Mesothelial cell of epicardium (in vitro differentiated cells): Measurements from ENCODE around the gene ADAMTS7. TPM values are rescaled to one million over a fixed set of nuclear protein-coding genes. Genes with fewer than 3 reads are reported as not detected.

Experiments
- DNase-seq, 2 experiments: peaks; one replicate each; pipeline ENCODE4 v3.0.0; 2021; ENCODE audit warnings: low spot score in 2 of 2; ENCODE audit not compliant: unreplicated experiment in 2 of 2
- H3K27ac Mint-ChIP-seq: 2 replicates; pipeline ENCODE4 v1.8.0; 2021; ENCODE audit warnings: mixed read lengths
- H3K27me3 Mint-ChIP-seq: 2 replicates; pipeline ENCODE4 v1.8.0; 2021; ENCODE audit warnings: low read depth, mixed read lengths
- H3K36me3 Mint-ChIP-seq: 2 replicates; pipeline ENCODE4 v1.8.0; 2021; ENCODE audit warnings: mixed read lengths
- H3K4me1 Mint-ChIP-seq: 2 replicates; pipeline ENCODE4 v1.8.0; 2021; ENCODE audit warnings: mixed read lengths
- H3K4me3 Mint-ChIP-seq: 2 replicates; pipeline ENCODE4 v1.8.0; 2021; ENCODE audit warnings: mild to moderate bottlenecking, moderate library complexity, mixed read lengths
- H3K9me3 Mint-ChIP-seq: 2 replicates; pipeline ENCODE4 v1.8.0; 2021; ENCODE audit warnings: mixed read lengths
- CTCF ChIP-seq: fragments of 200-600 bp; sonication (generic); IDR thresholded peaks from one replicate; pipeline ENCODE4 v1.5.0; 2021; ENCODE audit warnings: antibody characterized with exemption; ENCODE audit not compliant: unreplicated experiment
- total RNA-seq: library from RNA; stranded (reverse); gene quantifications from 3 replicates; pipeline ENCODE4 v1.2.1, GENCODE V29; 2021

The ADAMTS7 gene
- total RNA-seq, 1 donor from 2014 or later = 101 TPM

DNA sequence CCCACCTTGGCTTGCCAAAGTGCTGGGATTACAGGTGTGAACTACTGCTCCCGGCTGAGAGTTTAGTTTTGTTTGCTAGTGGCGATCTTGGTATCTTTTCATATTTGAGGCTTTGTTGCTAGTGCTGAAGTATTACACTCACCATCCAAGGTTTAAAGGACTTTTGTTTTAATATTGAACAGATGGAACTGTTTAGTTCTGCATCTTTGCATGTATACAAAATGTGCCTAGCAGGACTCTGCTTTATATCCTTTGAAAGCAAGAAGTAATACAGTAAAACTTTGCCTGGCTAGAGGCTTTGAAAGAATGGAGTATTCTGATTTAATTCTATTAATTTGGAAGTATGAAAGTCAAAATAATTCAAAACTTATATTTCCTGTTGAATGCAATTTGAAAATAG lies 92.4 kb downstream of the ADAMTS7 start:
- no peak for TF ChIP-seq CTCF
- Mint-ChIP-seq H3K36me3 (no peaks in the 10 kb centered on the region), H3K4me3 (no peak overlapping the region), H3K27me3 (peaks cover 22% of the 10 kb centered on the region), H3K4me1 (no peaks in the 10 kb centered on the region), H3K27ac (no peak overlapping the region), H3K9me3 (peaks cover 4% of the 10 kb centered on the region)
- no peak for DNase-seq

- peaks cover 11% of the 10 kb centered on the region for H3K9me3 Mint-ChIP-seq
- H3K4me1 Mint-ChIP-seq = no peaks in the 10 kb centered on the region
- peaks cover 22% of the 10 kb centered on the region for H3K27me3 Mint-ChIP-seq
- no peak for TF ChIP-seq CTCF
- no peak for DNase-seq
- no peak overlapping the region for H3K4me3 Mint-ChIP-seq
- H3K36me3 Mint-ChIP-seq = no peaks in the 10 kb centered on the region
- H3K27ac Mint-ChIP-seq = no peak overlapping the region
These were observed 93.2 kb downstream of the ADAMTS7 start for GRCh38 chr15:78717956-78718656.

DNA sequence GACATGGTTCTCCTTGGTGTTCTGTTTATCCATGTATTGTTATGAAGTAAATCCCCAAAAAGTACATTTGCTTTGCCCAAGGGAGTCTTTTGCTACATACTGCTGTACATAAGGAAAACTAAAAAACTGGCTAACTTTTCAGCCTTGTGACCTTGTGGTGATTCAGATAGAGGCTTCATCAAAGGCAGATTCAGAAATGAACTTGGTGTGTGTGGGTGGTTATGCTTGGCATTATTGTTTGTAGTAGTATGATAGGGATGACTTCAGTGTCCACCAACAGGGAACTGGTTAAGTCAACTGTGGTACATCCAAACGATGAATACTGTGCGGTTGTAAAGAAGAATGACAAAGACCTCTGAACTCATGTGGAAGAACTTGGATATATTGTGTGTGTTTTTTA lies 94.6 kb downstream of the ADAMTS7 start:
- no peak for DNase-seq
- H3K36me3 Mint-ChIP-seq = no peaks in the 10 kb centered on the region
- H3K9me3 Mint-ChIP-seq = peaks cover 15% of the 10 kb centered on the region
- H3K4me1 Mint-ChIP-seq = no peaks in the 10 kb centered on the region
- H3K27me3 Mint-ChIP-seq = peaks cover 19% of the 10 kb centered on the region
- H3K4me3 Mint-ChIP-seq = no peak overlapping the region
- no peak overlapping the region for H3K27ac Mint-ChIP-seq
- no peak for TF ChIP-seq CTCF

- H3K4me1 Mint-ChIP-seq = no peaks in the 10 kb centered on the region
- H3K9me3 Mint-ChIP-seq = peaks cover 15% of the 10 kb centered on the region
- H3K36me3 Mint-ChIP-seq = no peaks in the 10 kb centered on the region
- no peak overlapping the region for H3K27ac Mint-ChIP-seq
- peaks cover 19% of the 10 kb centered on the region for H3K27me3 Mint-ChIP-seq
- no peak for TF ChIP-seq CTCF
- no peak overlapping the region for H3K4me3 Mint-ChIP-seq
- DNase-seq = no peak
These were observed 95.3 kb downstream of the ADAMTS7 start for GRCh38 chr15:78715930-78716329.

DNA sequence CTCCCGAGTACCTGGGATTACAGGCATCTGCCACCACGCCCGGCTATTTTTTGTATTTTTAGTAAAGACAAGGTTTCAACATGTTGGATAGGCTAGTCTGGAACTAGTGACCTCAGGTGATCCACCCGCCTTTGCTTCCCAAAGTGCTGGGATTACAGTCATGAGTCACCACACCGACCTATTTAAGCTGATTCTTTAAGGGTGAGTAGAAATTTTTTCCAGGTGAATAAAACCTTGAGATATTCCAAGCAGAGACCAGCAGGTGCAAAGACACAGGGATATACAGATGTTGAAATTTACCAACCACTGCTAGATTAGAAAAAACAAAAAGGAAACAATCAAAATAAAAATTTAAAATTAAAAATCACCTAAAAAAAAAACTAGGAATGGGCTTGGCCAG lies 95.8 kb downstream of the ADAMTS7 start:
- Mint-ChIP-seq H3K4me3 (no peak overlapping the region), H3K27ac (no peak overlapping the region), H3K36me3 (no peaks in the 10 kb centered on the region), H3K27me3 (peaks cover 21% of the 10 kb centered on the region), H3K9me3 (peaks cover 15% of the 10 kb centered on the region), H3K4me1 (no peaks in the 10 kb centered on the region)
- no peak for DNase-seq
- no peak for TF ChIP-seq CTCF
